H9 (cell line): ENCODE results near the gene TACC2. TPM values are rescaled to one million over a fixed set of nuclear protein-coding genes. Genes with fewer than 3 reads are reported as not detected.

Experiments
- DNase-seq: peaks from one replicate; pipeline ENCODE4 v3.0.0-alpha.2; 2017
- H2AFZ ChIP-seq: one replicate; pipeline ENCODE4 v1.6.1; 2013; ENCODE audit warnings: mild to moderate bottlenecking, low read length, control low read depth, moderate library complexity
- H2AK5ac ChIP-seq: 2 replicates; pipeline ENCODE4 v1.6.1; 2013; ENCODE audit warnings: low read length, control low read depth, mixed read lengths; ENCODE audit not compliant: insufficient read length
- H2BK120ac ChIP-seq: one replicate; pipeline ENCODE4 v1.6.1; 2013; ENCODE audit warnings: low read depth, mild to moderate bottlenecking, low read length, control low read depth, inconsistent platforms; ENCODE audit not compliant: poor library complexity, severe bottlenecking
- H2BK12ac ChIP-seq: 2 replicates; pipeline ENCODE4 v1.6.1; 2013; ENCODE audit warnings: low read length, control low read depth, mixed read lengths, low read depth; ENCODE audit not compliant: insufficient read length
- H2BK15ac ChIP-seq: 2 replicates; pipeline ENCODE4 v1.6.1; 2013; ENCODE audit warnings: low read depth, low read length, control low read depth
- H2BK20ac ChIP-seq: one replicate; pipeline ENCODE4 v1.6.1; 2013; ENCODE audit warnings: low read depth, mild to moderate bottlenecking, low read length, control low read depth, inconsistent platforms; ENCODE audit not compliant: poor library complexity, severe bottlenecking
- H2BK5ac ChIP-seq: 2 replicates; pipeline ENCODE4 v1.6.1; 2013; ENCODE audit warnings: low read length, control low read depth, mixed read lengths; ENCODE audit not compliant: insufficient read length
- H3K14ac ChIP-seq: 2 replicates; pipeline ENCODE4 v1.6.1; 2013; ENCODE audit warnings: low read length, control low read depth; ENCODE audit not compliant: insufficient read depth
- H3K18ac ChIP-seq: 2 replicates; pipeline ENCODE4 v1.6.1; 2013; ENCODE audit warnings: low read depth, mild to moderate bottlenecking, mixed read lengths, low read length, control low read depth; ENCODE audit not compliant: insufficient read length
- H3K23ac ChIP-seq: 2 replicates; pipeline ENCODE4 v1.6.1; 2013; ENCODE audit warnings: low read length, control low read depth, mixed read lengths, low read depth; ENCODE audit not compliant: insufficient read length
- H3K23me2 ChIP-seq: 2 replicates; pipeline ENCODE4 v1.6.1; 2013; ENCODE audit warnings: low read depth, mild to moderate bottlenecking, mixed read lengths, low read length, control low read depth; ENCODE audit not compliant: insufficient read length, poor library complexity, severe bottlenecking
- H3K27ac ChIP-seq: 2 replicates; pipeline ENCODE4 v1.5.1; 2013; ENCODE audit warnings: low read length, control low read depth, mixed read lengths, low read depth; ENCODE audit not compliant: insufficient read length
- H3K27me3 ChIP-seq: 2 replicates; pipeline ENCODE4 v1.6.1; 2013; ENCODE audit warnings: low read length, control low read depth, inconsistent platforms; ENCODE audit not compliant: insufficient read depth
- H3K4ac ChIP-seq: 2 replicates; pipeline ENCODE4 v1.6.1; 2013; ENCODE audit warnings: low read depth, mild to moderate bottlenecking, control low read depth, inconsistent platforms, low read length, moderate library complexity
- H3K4me1 ChIP-seq: 2 replicates; pipeline ENCODE4 v1.6.1; 2013; ENCODE audit warnings: low read length, control low read depth, inconsistent platforms; ENCODE audit not compliant: insufficient read depth
- H3K4me2 ChIP-seq: 2 replicates; pipeline ENCODE4 v1.6.1; 2013; ENCODE audit warnings: low read length, control low read depth, mixed read lengths; ENCODE audit not compliant: insufficient read length, insufficient read depth
- H3K56ac ChIP-seq: 2 replicates; pipeline ENCODE4 v1.6.1; 2013; ENCODE audit warnings: low read depth, mild to moderate bottlenecking, mixed read lengths, low read length, control low read depth; ENCODE audit not compliant: insufficient read length
- H3K79me1 ChIP-seq: 2 replicates; pipeline ENCODE4 v1.6.1; 2013; ENCODE audit warnings: low read depth, mild to moderate bottlenecking, moderate library complexity, low read length, control low read depth, inconsistent platforms; ENCODE audit not compliant: insufficient read depth, poor library complexity, severe bottlenecking
- H3K79me2 ChIP-seq: 2 replicates; pipeline ENCODE4 v1.6.1; 2013; ENCODE audit warnings: low read length, control low read depth, inconsistent platforms; ENCODE audit not compliant: insufficient read depth
- H3K9ac ChIP-seq: 2 replicates; pipeline ENCODE4 v1.6.1; 2013; ENCODE audit warnings: low read length, control low read depth, mixed read lengths; ENCODE audit not compliant: insufficient read length; ENCODE audit errors: extremely low read depth
- H3K9me3 ChIP-seq: one replicate; pipeline ENCODE4 v1.6.1; 2013; ENCODE audit warnings: low read depth, low read length, inconsistent platforms; ENCODE audit not compliant: control insufficient read depth
- H3T11ph ChIP-seq: one replicate; pipeline ENCODE4 v1.6.1; 2013; ENCODE audit warnings: mild to moderate bottlenecking, low read length, control low read depth, inconsistent platforms
- H4K20me1 ChIP-seq: one replicate; pipeline ENCODE4 v1.6.1; 2013; ENCODE audit not compliant: control insufficient read depth, insufficient read length, insufficient read depth
- H4K5ac ChIP-seq: 2 replicates; pipeline ENCODE4 v1.6.1; 2013; ENCODE audit warnings: low read depth, mild to moderate bottlenecking, mixed read lengths, low read length, control low read depth; ENCODE audit not compliant: insufficient read length
- H4K8ac ChIP-seq: replicated peaks from 2 replicates; pipeline ENCODE4 v1.6.1; 2013; ENCODE audit warnings: low read length, control low read depth, mixed read lengths, low read depth; ENCODE audit not compliant: insufficient read length
- H4K91ac ChIP-seq: 2 replicates; pipeline ENCODE4 v1.6.1; 2013; ENCODE audit warnings: low read depth, mild to moderate bottlenecking, moderate library complexity, mixed read lengths, low read length, control low read depth; ENCODE audit not compliant: insufficient read length
- H3K27ac Mint-ChIP-seq, 3 experiments: 2 replicates in 2 of 3; 3 replicates in 1 of 3; pipeline ENCODE4 v1.8.0; 2020 to 2021; ENCODE audit warnings: mixed read lengths in 3 of 3, mild to moderate bottlenecking in 1 of 3, moderate library complexity in 1 of 3
- H3K27me3 Mint-ChIP-seq: 2 replicates; pipeline ENCODE4 v1.8.0; 2021; ENCODE audit warnings: low read depth, mild to moderate bottlenecking, moderate library complexity, mixed read lengths
- H3K36me3 Mint-ChIP-seq, 3 experiments: 2 replicates in 2 of 3; 3 replicates in 1 of 3; pipeline ENCODE4 v1.8.0; 2020 to 2021; ENCODE audit warnings: low read depth in 3 of 3, mixed read lengths in 3 of 3; ENCODE audit not compliant: insufficient read depth in 1 of 3
- H3K4me1 Mint-ChIP-seq, 2 experiments: 2 replicates each; pipeline ENCODE4 v1.8.0; 2020; ENCODE audit warnings: mixed read lengths in 2 of 2
- H3K4me3 Mint-ChIP-seq, 2 experiments: 2 replicates in 1 of 2; 3 replicates in 1 of 2; pipeline ENCODE4 v1.8.0; 2020 to 2021; ENCODE audit warnings: mild to moderate bottlenecking in 2 of 2, mixed read lengths in 2 of 2, moderate library complexity in 1 of 2
- H3K9me3 Mint-ChIP-seq, 2 experiments: 2 replicates in 1 of 2; 3 replicates in 1 of 2; pipeline ENCODE4 v1.8.0; 2020; ENCODE audit warnings: mild to moderate bottlenecking in 2 of 2, mixed read lengths in 2 of 2, moderate library complexity in 1 of 2
- WGBS: extraction: QIAGEN DNeasy Blood & Tissue Kit; methylation state at CpG from one replicate; pipeline ENCODE4 v1.1.7; 2013; ENCODE audit warnings: missing lambda C conversion rate, low lambda C conversion rate, mixed read lengths; ENCODE audit not compliant: insufficient read length; ENCODE audit errors: extremely low coverage; 5-methylcytosine and 5-hydroxymethylcytosine counted together
- total RNA-seq: library from RNA; stranded (reverse); gene quantifications from 2 replicates; pipeline ENCODE4 v1.2.1, GENCODE V29; 2021
- TF ChIP-seq, protein P1 (sequence below): fragments of 200-600 bp; sonication (generic); conservative IDR thresholded peaks from 3 replicates; pipeline ENCODE4 v1.8.0; 2021; ENCODE audit warnings: antibody characterized with exemption, mild to moderate bottlenecking

Gene TACC2
- total RNA-seq, 1 experiment from 2014 or later: 58.1 TPM

DNA sequence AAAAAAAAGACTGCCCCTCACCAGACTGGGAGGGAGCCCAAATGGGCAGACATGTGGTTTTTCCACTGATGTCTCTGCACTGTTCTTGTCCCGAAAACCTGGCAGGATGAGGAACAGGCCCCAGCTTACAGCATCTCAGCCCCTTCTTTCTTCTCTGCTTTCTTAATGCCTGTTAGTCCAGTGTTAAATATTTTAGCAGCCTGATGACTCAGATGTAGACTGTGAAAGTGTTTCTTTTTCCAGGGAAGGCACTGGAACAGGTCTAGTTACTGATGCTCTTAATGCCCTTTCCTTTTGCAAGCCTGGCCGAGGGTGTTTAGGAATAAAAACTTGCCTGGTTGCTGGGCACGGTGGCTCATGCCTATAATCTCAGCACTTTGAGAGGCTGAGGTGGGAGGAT lies 107.7 kb downstream of the TACC2 start:
- H2AK5ac ChIP-seq: no peak overlapping the region
- H3K27ac ChIP-seq: no peak overlapping the region
- no peaks in the 10 kb centered on the region; the same call in 1 of the 2 replicates for H3K27me3 Mint-ChIP-seq
- no peaks in the 10 kb centered on the region for H3K27me3 ChIP-seq
- H3K9me3 Mint-ChIP-seq: no peaks in the 10 kb centered on the region
- no peak overlapping the region for H4K91ac ChIP-seq
- no peaks in the 10 kb centered on the region for H3K79me1 ChIP-seq
- H4K20me1 ChIP-seq: no peaks in the 10 kb centered on the region
- no peak overlapping the region for H3T11ph ChIP-seq
- no peak overlapping the region for H3K9ac ChIP-seq
- H3K9me3 ChIP-seq: no peaks in the 10 kb centered on the region
- H3K4me3 Mint-ChIP-seq: no peak overlapping the region
- H2AFZ ChIP-seq: no peak overlapping the region
- H3K4me2 ChIP-seq: no peak overlapping the region
- no peak overlapping the region for H4K8ac ChIP-seq
- no peaks in the 10 kb centered on the region for H3K4me1 ChIP-seq
- H3K14ac ChIP-seq: no peak overlapping the region
- H2BK20ac ChIP-seq: no peak overlapping the region
- H3K79me2 ChIP-seq: no peaks in the 10 kb centered on the region
- peak overlapping the region in 1 of 3 experiments; percentile 55; a peak in 1 of 7 replicates for H3K27ac Mint-ChIP-seq
- TF ChIP-seq, protein P1, sequence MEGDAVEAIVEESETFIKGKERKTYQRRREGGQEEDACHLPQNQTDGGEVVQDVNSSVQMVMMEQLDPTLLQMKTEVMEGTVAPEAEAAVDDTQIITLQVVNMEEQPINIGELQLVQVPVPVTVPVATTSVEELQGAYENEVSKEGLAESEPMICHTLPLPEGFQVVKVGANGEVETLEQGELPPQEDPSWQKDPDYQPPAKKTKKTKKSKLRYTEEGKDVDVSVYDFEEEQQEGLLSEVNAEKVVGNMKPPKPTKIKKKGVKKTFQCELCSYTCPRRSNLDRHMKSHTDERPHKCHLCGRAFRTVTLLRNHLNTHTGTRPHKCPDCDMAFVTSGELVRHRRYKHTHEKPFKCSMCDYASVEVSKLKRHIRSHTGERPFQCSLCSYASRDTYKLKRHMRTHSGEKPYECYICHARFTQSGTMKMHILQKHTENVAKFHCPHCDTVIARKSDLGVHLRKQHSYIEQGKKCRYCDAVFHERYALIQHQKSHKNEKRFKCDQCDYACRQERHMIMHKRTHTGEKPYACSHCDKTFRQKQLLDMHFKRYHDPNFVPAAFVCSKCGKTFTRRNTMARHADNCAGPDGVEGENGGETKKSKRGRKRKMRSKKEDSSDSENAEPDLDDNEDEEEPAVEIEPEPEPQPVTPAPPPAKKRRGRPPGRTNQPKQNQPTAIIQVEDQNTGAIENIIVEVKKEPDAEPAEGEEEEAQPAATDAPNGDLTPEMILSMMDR: no peak
- no peaks in the 10 kb centered on the region for H3K36me3 Mint-ChIP-seq
- DNase-seq: no peak
- no peaks in the 10 kb centered on the region for H3K23me2 ChIP-seq
- no CpG with 5 or more reads among the region's 3 CpGs for WGBS
- no peak overlapping the region for H3K56ac ChIP-seq
- no peak overlapping the region for H3K23ac ChIP-seq
- H3K18ac ChIP-seq: no peak overlapping the region
- no peak overlapping the region for H2BK120ac ChIP-seq
- H2BK15ac ChIP-seq: no peak overlapping the region
- no peak overlapping the region for H2BK5ac ChIP-seq
- H2BK12ac ChIP-seq: no peak overlapping the region
- no peak overlapping the region for H3K4ac ChIP-seq
- H4K5ac ChIP-seq: no peak overlapping the region
- no peaks in the 10 kb centered on the region for H3K4me1 Mint-ChIP-seq
